HepG2 (cell line): ENCODE measurements around the gene MRPL10. TPM values are rescaled to one million over a fixed set of nuclear protein-coding genes. Genes with fewer than 3 reads are reported as not detected.

Experiments used
- ARHGAP35 ChIP-seq: sonication (generic); formaldehyde crosslinking; IDR thresholded peaks from 2 replicates; pipeline ENCODE4 v1.9.0; 2022; ENCODE audit warnings: mild to moderate bottlenecking, inconsistent platforms, moderate library complexity, missing genetic modification reagents, borderline replicate concordance
- ISL2 ChIP-seq: sonication (generic); formaldehyde crosslinking; IDR thresholded peaks from 2 replicates; pipeline ENCODE4 v1.5.0; 2020; ENCODE audit warnings: missing genetic modification reagents
- NBN ChIP-seq: fragments of 450-650 bp; conservative IDR thresholded peaks from 2 replicates; pipeline ENCODE4 v1.6.1; 2017
- RFXANK ChIP-seq: IDR thresholded peaks from 2 replicates; pipeline ENCODE4 v1.6.1; 2016
- RXRB ChIP-seq: IDR thresholded peaks from 2 replicates; pipeline ENCODE4 v1.6.1; 2016; ENCODE audit warnings: borderline replicate concordance, missing genetic modification reagents, missing compliant biosample characterization
- ZNF230 ChIP-seq: sonication (generic); formaldehyde crosslinking; IDR thresholded peaks from 2 replicates; pipeline ENCODE4 v1.4.0; 2020; ENCODE audit warnings: mild to moderate bottlenecking, missing genetic modification reagents
- ZNF251 ChIP-seq: sonication (generic); formaldehyde crosslinking; IDR thresholded peaks from 2 replicates; pipeline ENCODE4 v1.9.0; 2021; ENCODE audit warnings: mild to moderate bottlenecking, missing genetic modification reagents
- ZNF460 ChIP-seq: sonication (generic); formaldehyde crosslinking; IDR thresholded peaks from 2 replicates; pipeline ENCODE4 v1.5.1; 2020; ENCODE audit warnings: missing genetic modification reagents, mild to moderate bottlenecking, borderline replicate concordance
- ZNF878 ChIP-seq: sonication (generic); formaldehyde crosslinking; IDR thresholded peaks from 2 replicates; pipeline ENCODE4 v1.8.1; 2023; ENCODE audit warnings: mild to moderate bottlenecking, missing genetic modification reagents, moderate library complexity
- ZSCAN29 ChIP-seq: sonication (generic); formaldehyde crosslinking; conservative IDR thresholded peaks from 2 replicates; pipeline ENCODE4 v1.4.0; 2020; ENCODE audit warnings: mild to moderate bottlenecking, missing genetic modification reagents
- polyA plus RNA-seq, 8 experiments: library from polyadenylated mRNA; depleted of rRNA in 3 of 8; stranded (reverse) in 7 of 8; unstranded in 1 of 8; fragments of >200 nt; fragmentation: Illumina TruSeq in 4 of 8; extraction: Trizol in 4 of 8; gene quantifications; 2 replicates each; pipeline versions ENCODE4 v1.2.1 to v1.2.3, GENCODE V29; 2011 to 2016; ENCODE audit warnings: low read depth in 4 of 8, missing spikeins in 1 of 8, mixed read lengths in 1 of 8; ENCODE audit not compliant: insufficient read depth in 1 of 8
- total RNA-seq, 5 experiments: library from RNA; depleted of rRNA; stranded (reverse); fragments of >200 nt; fragmentation: Illumina TruSeq; extraction: Trizol; gene quantifications; 2 replicates each; pipeline ENCODE4 v1.2.3, GENCODE V29; 2016; ENCODE audit warnings: low read depth in 1 of 5
- TF ChIP-seq, protein P1 (sequence below): sonication (generic); formaldehyde crosslinking; IDR thresholded peaks from 2 replicates; pipeline ENCODE4 v1.8.1; 2022; ENCODE audit warnings: mild to moderate bottlenecking, missing genetic modification reagents
- TF ChIP-seq, protein P2 (sequence below): sonication (generic); formaldehyde crosslinking; IDR thresholded peaks from 2 replicates; pipeline ENCODE4 v1.8.0; 2022; ENCODE audit warnings: mild to moderate bottlenecking, missing genetic modification reagents, moderate library complexity
- TF ChIP-seq, protein P3 (sequence below): sonication (generic); formaldehyde crosslinking; IDR thresholded peaks from 2 replicates; pipeline ENCODE4 v1.4.0; 2020; ENCODE audit warnings: missing genetic modification reagents
- TF ChIP-seq, protein P4 (sequence below): IDR thresholded peaks from 2 replicates; pipeline ENCODE4 v1.6.1; 2016; ENCODE audit warnings: missing compliant biosample characterization, missing genetic modification reagents, borderline replicate concordance
- TF ChIP-seq, protein P5 (sequence below): sonication (generic); formaldehyde crosslinking; IDR thresholded peaks from 2 replicates; pipeline ENCODE4 v1.5.0; 2020; ENCODE audit warnings: missing genetic modification reagents, mild to moderate bottlenecking, borderline replicate concordance
- TF ChIP-seq, protein P6 (sequence below): sonication (generic); formaldehyde crosslinking; IDR thresholded peaks from 2 replicates; pipeline ENCODE4 v1.9.0; 2021; ENCODE audit warnings: missing genetic modification reagents, borderline replicate concordance
- TF ChIP-seq, protein P7 (sequence below): sonication (generic); formaldehyde crosslinking; IDR thresholded peaks from 2 replicates; pipeline ENCODE4 v1.5.0; 2020; ENCODE audit warnings: missing genetic modification reagents, mild to moderate bottlenecking, borderline replicate concordance
- TF ChIP-seq, protein P8 (sequence below): sonication (generic); formaldehyde crosslinking; IDR thresholded peaks from 2 replicates; pipeline ENCODE4 v1.5.0; 2020; ENCODE audit warnings: mild to moderate bottlenecking, missing genetic modification reagents

MRPL10 gene
- total and polyA plus RNA-seq, 2 of the 13 experiments (the other 11 are each of a cell fraction or from before 2014, with no cell fraction given): 56.7 to 149 TPM

DNA sequence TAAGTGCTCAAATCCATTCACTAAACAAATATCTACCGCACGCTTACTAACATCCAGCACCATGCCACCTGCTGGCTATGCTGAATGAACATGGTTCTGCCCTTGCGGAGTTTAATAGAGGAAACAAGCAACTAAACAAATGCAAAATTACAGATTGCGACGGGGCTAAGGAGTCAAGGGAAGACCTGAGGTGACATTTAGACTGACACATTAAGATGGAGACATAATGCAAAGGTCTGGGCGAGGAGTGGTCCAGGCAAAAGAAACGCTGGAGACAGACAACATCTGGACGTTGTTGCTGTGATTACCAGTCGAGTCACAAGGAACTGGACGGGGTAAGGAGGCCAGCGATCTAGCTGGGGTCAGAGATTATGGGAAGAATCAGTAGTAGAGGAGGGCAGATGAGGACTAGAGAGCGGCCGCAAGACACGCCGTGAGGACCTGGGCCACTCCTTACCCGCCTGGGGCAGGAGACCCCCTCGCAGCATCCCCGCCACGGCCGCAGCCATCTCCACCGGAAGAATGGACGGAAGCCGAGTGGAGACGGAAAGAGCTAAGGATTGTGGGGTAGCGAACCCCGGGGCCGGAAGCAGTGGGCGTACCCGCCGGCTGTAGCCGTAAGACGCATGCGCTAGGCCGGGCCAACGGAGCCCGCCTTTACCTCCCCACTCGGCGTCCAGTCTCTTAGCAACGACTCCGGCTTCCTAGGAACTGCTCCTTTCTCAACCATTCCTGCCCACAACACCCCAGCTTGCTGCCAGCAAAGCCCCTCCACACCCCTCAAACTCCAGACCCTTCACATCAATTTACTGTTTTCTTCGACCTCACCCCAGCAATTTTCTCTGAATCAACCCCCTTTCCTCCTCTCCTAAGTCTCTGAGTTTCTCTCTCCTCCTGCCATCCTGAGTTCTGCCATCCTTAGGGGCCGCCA lies at the start of gene MRPL10, which contains the start of gene LRRC46 (continued):
- TF ChIP-seq ZNF460 (CRISPR knock-in tag) (no peak), ZNF230 (CRISPR knock-in tag) (peak; percentile 75), ZSCAN29 (CRISPR knock-in tag) (0 out of 2 replicates have a peak, but pooled peaks have one; percentile 2), ARHGAP35 (no peak), ZNF878 (CRISPR knock-in tag) (no peak), RFXANK (peak; percentile 33; the same call in 1 of the 2 replicates), ZNF251 (CRISPR knock-in tag) (no peak), ISL2 (CRISPR knock-in tag) (peak; percentile 74), RXRB (no peak; the same call in 1 of the 2 replicates), NBN (no peak)
- TF ChIP-seq, protein P1, sequence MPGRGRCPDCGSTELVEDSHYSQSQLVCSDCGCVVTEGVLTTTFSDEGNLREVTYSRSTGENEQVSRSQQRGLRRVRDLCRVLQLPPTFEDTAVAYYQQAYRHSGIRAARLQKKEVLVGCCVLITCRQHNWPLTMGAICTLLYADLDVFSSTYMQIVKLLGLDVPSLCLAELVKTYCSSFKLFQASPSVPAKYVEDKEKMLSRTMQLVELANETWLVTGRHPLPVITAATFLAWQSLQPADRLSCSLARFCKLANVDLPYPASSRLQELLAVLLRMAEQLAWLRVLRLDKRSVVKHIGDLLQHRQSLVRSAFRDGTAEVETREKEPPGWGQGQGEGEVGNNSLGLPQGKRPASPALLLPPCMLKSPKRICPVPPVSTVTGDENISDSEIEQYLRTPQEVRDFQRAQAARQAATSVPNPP (CRISPR knock-in tag): no peak
- TF ChIP-seq, protein P2, sequence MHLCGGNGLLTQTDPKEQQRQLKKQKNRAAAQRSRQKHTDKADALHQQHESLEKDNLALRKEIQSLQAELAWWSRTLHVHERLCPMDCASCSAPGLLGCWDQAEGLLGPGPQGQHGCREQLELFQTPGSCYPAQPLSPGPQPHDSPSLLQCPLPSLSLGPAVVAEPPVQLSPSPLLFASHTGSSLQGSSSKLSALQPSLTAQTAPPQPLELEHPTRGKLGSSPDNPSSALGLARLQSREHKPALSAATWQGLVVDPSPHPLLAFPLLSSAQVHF (CRISPR knock-in tag): no peak
- TF ChIP-seq, protein P3, sequence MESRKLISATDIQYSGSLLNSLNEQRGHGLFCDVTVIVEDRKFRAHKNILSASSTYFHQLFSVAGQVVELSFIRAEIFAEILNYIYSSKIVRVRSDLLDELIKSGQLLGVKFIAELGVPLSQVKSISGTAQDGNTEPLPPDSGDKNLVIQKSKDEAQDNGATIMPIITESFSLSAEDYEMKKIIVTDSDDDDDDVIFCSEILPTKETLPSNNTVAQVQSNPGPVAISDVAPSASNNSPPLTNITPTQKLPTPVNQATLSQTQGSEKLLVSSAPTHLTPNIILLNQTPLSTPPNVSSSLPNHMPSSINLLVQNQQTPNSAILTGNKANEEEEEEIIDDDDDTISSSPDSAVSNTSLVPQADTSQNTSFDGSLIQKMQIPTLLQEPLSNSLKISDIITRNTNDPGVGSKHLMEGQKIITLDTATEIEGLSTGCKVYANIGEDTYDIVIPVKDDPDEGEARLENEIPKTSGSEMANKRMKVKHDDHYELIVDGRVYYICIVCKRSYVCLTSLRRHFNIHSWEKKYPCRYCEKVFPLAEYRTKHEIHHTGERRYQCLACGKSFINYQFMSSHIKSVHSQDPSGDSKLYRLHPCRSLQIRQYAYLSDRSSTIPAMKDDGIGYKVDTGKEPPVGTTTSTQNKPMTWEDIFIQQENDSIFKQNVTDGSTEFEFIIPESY (CRISPR knock-in tag): peak; percentile 57; the same call in 1 of the 2 replicates
- TF ChIP-seq, protein P4, sequence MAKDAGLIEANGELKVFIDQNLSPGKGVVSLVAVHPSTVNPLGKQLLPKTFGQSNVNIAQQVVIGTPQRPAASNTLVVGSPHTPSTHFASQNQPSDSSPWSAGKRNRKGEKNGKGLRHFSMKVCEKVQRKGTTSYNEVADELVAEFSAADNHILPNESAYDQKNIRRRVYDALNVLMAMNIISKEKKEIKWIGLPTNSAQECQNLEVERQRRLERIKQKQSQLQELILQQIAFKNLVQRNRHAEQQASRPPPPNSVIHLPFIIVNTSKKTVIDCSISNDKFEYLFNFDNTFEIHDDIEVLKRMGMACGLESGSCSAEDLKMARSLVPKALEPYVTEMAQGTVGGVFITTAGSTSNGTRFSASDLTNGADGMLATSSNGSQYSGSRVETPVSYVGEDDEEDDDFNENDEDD: peak; percentile 61; the same call in 1 of the 2 replicates
- TF ChIP-seq, protein P5, sequence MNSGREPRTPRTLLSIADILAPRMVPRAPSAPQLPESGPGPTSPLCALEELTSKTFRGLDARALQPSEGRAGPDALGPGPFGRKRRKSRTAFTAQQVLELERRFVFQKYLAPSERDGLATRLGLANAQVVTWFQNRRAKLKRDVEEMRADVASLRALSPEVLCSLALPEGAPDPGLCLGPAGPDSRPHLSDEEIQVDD: peak; percentile 43; the same call in 1 of the 2 replicates
- TF ChIP-seq, protein P6, sequence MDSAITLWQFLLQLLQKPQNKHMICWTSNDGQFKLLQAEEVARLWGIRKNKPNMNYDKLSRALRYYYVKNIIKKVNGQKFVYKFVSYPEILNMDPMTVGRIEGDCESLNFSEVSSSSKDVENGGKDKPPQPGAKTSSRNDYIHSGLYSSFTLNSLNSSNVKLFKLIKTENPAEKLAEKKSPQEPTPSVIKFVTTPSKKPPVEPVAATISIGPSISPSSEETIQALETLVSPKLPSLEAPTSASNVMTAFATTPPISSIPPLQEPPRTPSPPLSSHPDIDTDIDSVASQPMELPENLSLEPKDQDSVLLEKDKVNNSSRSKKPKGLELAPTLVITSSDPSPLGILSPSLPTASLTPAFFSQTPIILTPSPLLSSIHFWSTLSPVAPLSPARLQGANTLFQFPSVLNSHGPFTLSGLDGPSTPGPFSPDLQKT (CRISPR knock-in tag): peak; percentile 99; the same call in 1 of the 2 replicates
- TF ChIP-seq, protein P7, sequence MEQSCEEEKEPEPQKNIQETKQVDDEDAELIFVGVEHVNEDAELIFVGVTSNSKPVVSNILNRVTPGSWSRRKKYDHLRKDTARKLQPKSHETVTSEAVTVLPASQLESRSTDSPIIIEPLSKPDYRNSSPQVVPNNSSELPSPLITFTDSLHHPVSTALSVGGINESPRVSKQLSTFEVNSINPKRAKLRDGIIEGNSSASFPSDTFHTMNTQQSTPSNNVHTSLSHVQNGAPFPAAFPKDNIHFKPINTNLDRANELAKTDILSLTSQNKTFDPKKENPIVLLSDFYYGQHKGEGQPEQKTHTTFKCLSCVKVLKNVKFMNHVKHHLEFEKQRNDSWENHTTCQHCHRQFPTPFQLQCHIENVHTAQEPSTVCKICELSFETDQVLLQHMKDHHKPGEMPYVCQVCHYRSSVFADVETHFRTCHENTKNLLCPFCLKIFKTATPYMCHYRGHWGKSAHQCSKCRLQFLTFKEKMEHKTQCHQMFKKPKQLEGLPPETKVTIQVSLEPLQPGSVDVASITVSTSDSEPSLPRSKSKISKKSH (CRISPR knock-in tag): peak; percentile 94
- TF ChIP-seq, protein P8, sequence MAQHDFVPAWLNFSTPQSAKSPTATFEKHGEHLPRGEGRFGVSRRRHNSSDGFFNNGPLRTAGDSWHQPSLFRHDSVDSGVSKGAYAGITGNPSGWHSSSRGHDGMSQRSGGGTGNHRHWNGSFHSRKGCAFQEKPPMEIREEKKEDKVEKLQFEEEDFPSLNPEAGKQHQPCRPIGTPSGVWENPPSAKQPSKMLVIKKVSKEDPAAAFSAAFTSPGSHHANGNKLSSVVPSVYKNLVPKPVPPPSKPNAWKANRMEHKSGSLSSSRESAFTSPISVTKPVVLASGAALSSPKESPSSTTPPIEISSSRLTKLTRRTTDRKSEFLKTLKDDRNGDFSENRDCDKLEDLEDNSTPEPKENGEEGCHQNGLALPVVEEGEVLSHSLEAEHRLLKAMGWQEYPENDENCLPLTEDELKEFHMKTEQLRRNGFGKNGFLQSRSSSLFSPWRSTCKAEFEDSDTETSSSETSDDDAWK (CRISPR knock-in tag): no peak
